ENCODE measurements around the gene PCAT7.
"Not testable (repeated sequence)": the region's sequence is repeated elsewhere in the genome, so short reads cannot be mapped to it uniquely, and the experiment has no call there.

PCAT7 gene

GRCh38 chr9:94563548-94563947, 8.7 kb downstream of the PCAT7 start:
- DNase-seq (ENCODE audit: low spot score): no peak

DNA sequence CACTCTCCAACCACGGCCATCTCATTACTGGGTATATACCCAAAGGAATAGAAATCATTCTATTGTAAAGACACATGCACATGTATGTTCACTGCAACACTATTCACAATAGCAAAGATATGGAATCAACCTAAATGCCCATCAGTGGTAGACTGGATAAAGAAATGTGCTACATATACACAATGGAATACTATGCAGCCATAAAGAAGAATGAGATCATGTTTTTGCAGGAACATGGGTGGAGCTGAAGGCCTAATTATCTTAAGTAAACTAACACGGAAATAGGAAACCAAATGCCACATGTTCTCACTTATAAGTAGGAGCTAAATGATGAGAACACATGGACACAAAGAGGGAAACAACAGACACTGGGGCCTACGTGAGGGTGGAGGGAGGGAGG, 9.4 kb downstream of the PCAT7 start:
- DNase-seq (ENCODE audit: low spot score): not testable (repeated sequence)

DNA sequence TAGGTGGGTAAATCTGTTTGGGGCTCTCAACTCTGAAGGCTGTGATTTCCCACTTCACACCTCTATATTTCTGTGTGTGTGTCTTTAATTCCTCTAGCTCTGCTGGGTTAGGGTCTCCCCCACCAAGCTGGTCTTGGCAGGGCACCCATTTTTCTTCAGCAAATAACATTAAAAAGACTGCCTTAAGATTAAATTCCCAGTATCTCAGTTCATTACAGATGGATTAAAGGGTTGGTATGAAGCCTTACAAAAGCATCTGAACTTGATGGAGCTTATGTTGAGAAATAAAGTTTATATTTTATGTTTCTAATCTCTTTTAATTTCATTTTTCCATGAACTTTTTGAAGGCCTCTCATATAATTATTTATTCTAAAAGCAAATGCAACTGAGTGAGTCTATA, 11.7 kb downstream of the PCAT7 start:
- no peak for DNase-seq (ENCODE audit: low spot score)

DNA sequence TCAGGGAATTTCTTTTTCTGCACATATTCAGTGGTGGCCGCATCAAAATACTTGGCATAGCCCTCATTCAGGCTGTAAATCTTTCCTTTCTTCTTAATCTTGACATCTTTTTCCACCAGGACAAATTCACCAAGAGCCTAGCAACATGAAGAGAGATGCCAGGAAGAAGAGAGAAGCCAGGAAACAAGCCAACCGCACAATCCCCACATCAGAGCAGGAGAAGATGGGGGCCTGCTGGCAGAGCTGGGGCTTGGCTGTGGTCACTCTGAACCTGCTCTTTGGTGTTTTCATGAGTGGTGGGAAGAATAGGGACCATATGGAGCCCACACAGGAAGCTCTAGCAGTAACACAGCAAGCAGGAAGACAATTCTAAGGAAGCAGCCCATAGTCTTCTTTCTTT, 12.4 kb downstream of the PCAT7 start:
- DNase-seq (ENCODE audit: low spot score): no peak

GRCh38 chr9:94568250-94568889, 13.5 kb downstream of the PCAT7 start:
- DNase-seq (ENCODE audit: low spot score): no peak

- no peak for DNase-seq (ENCODE audit: low spot score)
These were observed 14.3 kb downstream of the PCAT7 start for GRCh38 chr9:94568972-94569712.

DNA sequence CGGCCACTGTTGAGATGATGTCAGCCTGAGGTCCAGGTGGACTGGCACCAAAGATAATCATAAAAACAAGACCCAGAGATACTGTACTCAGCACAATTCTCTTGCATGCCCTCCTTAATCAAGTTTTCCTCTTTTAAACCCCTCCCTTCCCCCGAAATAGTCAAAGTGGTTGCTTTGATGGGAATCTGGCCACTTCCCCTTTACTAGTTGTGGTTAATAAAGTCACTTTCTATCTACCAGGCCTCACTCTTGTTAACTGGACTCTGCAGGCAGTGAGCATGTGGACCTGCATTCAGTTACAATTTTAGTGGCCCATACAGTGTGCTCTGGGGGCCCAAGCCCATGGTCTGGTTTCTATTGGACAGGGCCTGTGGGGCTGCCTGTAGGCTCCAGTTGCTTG, 21.2 kb downstream of the PCAT7 start:
- DNase-seq (ENCODE audit: low spot score): no peak

DNA sequence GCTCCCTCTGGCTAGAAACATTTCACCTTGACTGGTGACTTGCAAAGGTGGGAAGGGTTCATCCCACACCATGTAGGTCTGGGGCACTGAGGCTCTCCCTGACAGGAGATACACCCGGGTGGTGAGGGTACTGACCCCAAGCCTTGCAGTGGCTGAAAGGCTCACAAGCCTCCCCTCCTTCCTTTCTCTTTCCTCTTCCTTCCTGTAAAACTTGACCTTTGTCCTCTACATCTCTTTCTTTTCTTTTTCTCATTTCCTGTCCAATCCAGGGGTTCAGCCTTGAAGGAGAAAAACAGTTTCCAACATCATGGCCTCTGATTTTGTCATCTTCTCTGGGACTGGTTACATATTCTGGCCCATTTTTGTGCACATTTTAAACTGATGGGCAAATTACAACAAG, 22.2 kb downstream of the PCAT7 start:
- no peak for DNase-seq (ENCODE audit: low spot score)

DNA sequence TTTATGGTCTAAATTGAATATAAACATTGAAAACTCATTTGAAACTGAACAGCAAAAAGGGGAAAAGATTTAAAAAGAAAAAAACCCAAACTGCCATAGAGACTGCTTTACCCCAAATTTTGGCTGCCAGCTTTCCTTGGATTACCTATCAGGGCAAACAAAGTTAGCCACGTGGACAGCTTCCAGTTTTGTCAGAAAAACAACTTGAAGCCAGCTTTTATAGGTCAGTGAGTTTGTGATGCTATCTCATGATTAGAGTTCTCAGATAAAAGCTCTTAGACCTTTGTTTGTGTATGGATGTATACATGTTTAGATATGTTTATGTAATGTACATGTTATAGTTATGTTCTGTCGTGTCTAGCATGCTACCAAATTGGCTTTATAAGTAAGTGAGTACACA, 22.7 kb downstream of the PCAT7 start:
- no peak for DNase-seq (ENCODE audit: low spot score)

DNA sequence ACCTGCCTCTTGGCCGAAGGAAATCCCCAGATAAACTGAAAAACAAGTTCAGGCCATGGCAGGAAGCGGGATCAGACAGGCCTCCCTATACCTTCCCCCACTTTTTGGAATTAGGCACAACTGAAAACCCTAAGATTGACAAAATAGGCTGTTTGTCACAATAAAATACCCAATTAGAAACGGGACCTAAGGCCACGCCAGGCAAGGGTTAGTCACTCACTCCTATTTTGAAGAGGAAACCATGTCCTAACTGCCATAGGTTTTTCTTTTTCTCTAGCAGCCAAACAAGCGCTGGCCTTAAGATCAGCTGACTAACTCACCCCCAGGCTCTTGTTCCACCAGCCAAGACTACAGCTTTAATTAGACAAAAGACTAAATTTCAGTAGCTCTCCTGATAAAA, 26.8 kb downstream of the PCAT7 start:
- no peak for DNase-seq (ENCODE audit: low spot score)

DNA sequence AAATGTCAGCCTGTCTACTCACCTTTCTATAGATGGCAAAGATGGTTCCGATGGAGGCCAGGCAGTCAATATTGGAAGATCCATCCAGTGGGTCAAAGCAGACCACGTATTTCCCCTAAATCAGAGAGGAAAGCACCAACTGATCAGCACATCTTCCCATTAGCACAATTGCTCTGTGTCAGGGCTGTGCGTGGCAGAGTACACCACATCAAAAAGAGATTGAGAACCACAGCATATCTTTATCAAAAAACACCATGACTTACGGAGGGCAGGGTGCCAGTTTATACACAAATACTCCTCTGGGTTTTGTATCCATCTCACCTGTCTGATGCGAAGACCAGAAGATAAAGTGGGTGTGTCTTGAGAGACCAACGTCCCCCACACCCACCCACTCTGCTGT, 29.7 kb downstream of the PCAT7 start:
- DNase-seq (ENCODE audit: low spot score): no peak

DNA sequence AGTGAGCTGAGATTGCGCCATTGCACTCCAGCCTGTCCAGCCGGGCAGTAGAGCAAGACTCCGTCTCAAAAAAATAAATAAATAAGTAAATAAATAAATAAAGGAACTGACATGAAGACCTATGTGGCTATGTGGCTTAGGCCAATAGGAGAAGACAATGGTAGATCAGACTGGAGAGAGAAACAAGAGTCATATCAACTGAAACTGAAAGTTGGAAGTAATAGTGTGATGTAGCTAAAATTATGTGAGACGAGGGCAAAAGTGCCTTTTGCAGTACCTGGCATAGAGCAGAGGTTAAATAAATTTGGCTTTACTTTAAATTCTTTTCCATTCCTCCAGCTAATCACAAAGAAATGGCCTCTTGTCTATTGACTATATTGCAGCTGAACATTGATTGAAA, 31.4 kb downstream of the PCAT7 start:
- no peak for DNase-seq (ENCODE audit: low spot score)

DNA sequence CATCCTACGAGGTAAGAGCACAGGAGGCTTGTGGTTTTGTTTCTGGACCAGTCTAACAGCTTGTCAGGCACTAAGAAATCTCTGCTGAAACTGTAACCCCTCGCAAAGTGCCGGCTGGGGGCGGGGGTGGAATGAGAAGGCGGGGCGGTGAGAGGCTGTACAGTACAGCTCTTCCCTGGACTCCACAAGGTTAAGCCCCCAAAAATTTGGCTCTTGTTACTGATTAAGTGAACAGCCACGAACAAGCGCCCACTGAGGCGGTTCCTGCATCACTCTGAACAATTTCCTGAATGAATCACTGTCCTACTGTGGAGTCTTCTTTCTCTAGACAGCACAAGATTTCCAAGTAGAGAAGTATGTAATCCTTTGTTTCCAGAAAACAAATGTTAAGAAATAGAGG, 31.9 kb downstream of the PCAT7 start:
- no peak for DNase-seq (ENCODE audit: low spot score)

DNA sequence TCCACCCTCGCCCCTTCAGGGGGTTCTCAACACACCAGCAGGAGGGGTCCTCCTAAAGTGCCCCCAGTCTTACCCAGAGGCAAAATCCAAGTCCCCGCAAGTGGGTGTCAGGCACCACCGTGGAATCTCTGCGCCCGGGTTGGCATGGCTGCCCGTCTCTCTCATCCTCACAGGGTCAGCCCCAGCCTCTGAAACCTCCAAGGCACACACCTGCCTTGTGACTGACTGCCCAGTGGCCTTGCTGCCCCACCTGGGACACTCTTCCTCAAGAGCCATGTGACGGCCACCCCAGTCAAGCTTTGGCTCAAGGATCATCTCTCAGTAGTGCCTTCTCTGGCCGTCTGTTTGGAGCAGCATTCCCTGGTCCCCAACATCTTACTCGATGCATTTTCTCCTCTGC, 33.8 kb downstream of the PCAT7 start:
- DNase-seq (ENCODE audit: low spot score): no peak

GRCh38 chr9:94591046-94591545, 36.2 kb downstream of the PCAT7 start:
- DNase-seq (ENCODE audit: low spot score): not testable (repeated sequence)

DNA sequence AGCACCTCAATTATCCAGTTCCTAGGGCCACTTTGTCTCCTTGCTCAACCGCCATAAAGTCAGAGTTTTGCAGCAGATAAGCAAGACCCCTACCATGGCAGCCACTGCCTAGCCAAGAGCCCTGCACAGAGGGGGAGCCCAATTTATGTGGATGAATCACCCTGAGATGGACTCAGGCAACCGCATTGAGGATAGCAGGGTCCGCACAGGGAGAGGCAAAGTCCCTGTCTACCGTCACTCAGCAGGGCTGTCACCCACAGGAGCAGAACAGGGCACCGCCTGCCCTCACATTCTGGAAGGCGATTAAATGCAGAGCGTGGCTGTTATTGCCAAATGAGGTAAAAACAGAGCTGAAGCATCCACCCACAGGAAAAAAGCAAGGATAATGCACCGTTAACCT, 37.0 kb downstream of the PCAT7 start:
- no peak for DNase-seq (ENCODE audit: low spot score)

DNA sequence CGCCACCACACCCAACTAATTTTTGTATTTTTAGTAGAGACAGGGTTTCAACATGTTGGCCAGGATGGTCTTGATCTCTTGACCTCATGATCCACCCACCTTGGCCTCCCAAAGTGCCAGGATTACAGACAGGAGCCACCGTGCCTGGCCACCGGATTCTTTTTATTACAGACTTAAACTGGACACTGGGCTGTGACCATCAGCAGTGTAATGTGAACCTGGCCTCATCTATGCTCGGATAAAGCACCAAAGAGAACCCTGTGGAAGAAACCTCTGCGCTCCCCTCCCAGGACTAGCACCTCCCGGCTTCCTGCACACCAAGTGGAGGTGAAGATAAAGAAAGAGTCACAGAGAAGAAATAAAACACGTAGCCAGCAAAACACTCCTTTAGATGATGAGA, 37.8 kb downstream of the PCAT7 start:
- DNase-seq (ENCODE audit: low spot score): not testable (repeated sequence)

DNA sequence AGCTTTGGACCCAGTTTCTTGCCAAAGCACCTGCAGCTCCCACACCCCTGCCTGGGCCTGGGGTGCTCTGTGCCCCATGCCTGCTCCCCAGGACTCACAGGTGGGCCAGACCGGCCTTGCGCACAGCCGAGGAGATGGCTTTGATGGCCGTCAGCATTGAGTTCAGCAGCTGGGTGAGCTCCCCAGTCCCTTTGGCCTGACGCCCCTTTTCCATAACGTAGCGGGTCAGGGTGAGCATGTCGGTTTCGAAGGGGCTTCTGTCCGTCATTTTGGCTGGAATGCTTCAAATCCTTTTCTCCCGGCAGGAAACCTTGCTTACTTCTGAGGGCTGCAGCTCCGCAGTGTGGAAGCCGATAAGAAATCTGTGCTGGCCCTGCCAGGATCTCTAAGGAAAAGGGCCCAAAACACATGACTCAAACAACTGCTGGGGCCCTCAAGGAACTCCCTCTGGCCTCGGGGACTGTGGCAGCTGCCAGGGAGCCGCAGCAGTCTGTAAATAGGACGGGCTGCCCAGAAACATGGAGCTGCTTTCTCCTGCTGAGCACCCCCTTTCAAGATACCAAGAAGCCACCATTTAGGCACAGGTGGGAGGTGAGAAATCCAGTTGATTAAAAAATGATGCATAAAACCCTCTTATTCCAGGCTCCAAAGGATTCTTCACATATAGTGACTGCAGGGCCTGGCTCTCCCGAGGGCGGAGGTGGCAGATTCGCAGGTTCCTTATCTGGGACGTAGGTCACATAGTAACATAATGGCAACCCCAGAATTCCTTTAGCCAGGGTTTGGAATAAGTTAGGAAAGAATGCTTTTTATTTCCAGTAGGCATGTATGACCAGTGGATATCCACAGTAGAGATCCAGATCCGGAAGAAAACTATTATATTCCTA, 38.8 kb downstream of the PCAT7 start, which contains the start of gene FBP2:
TSS of gene FBP2 (minus strand) at position 366 of the 887 bp plus-strand sequence. CDS start at position 268, 98 bp downstream.
- no peak for DNase-seq (ENCODE audit: low spot score)

- no peak for DNase-seq (ENCODE audit: low spot score)
These were observed 44.2 kb downstream of the PCAT7 start for GRCh38 chr9:94599102-94599501.

GRCh38 chr9:94600258-94600657, 45.4 kb downstream of the PCAT7 start:
- DNase-seq (ENCODE audit: low spot score): no peak

GRCh38 chr9:94600715-94601114, 45.8 kb downstream of the PCAT7 start:
- no peak for DNase-seq (ENCODE audit: low spot score)

GRCh38 chr9:94602666-94603065, 47.8 kb downstream of the PCAT7 start:
- no peak for DNase-seq (ENCODE audit: low spot score)

Measured in globus pallidus (tissue), 1 donor.